Heart left ventricle (tissue), 16 donors: Measurements from ENCODE around the gene CPLX3. TPM values are rescaled to one million over a fixed set of nuclear protein-coding genes. Genes with fewer than 3 reads are reported as not detected.

ENCODE experiments used
- ATAC-seq, 4 donors: fragments of 200-7000 bp; cut with Tn5 transposase; one replicate each; pipeline ENCODE4 v1.9.1; 2020 to 2022; ENCODE audit warnings: moderate library complexity in 4 of 4, mild to moderate bottlenecking in 3 of 4, moderate number of reproducible peaks in 1 of 4
- DNase-seq, 5 donors: peaks; one replicate each; pipeline ENCODE4 v3.0.0-alpha.2; 2020
- H3K27ac ChIP-seq, 12 donors: fragments of 200-600 bp; sonication (generic) in 4 of 12; one replicate each; pipeline versions ENCODE4 v1.5.0 to v1.8.0; 2016 to 2022; ENCODE audit warnings: mild to moderate bottlenecking in 2 of 12
- H3K27me3 ChIP-seq, 9 donors: fragments of 200-600 bp; sonication (generic) in 2 of 9; one replicate each; pipeline versions ENCODE4 v1.5.1 to v1.8.0; 2016 to 2022; ENCODE audit warnings: mild to moderate bottlenecking in 3 of 9
- H3K36me3 ChIP-seq, 9 donors: fragments of 200-600 bp; sonication (generic) in 2 of 9; one replicate each; pipeline versions ENCODE4 v1.5.0 to v1.8.0; 2018 to 2022; ENCODE audit warnings: mild to moderate bottlenecking in 2 of 9
- H3K4me1 ChIP-seq, 12 donors: fragments of 200-600 bp; sonication (generic) in 4 of 12; one replicate each; pipeline versions ENCODE4 v1.5.0 to v1.8.0; 2016 to 2022; ENCODE audit warnings: mild to moderate bottlenecking in 3 of 12
- H3K4me3 ChIP-seq, 12 donors: fragments of 200-600 bp; sonication (generic) in 4 of 12; one replicate each; pipeline versions ENCODE4 v1.5.0 to v1.8.0; 2017 to 2022; ENCODE audit warnings: mild to moderate bottlenecking in 9 of 12, moderate library complexity in 4 of 12
- H3K9me3 ChIP-seq, 12 donors: fragments of 200-600 bp; sonication (generic) in 4 of 12; one replicate each; pipeline versions ENCODE4 v1.5.0 to v1.8.0; 2016 to 2022; ENCODE audit warnings: mild to moderate bottlenecking in 1 of 12
- POLR2A ChIP-seq, 2 donors: fragments of 450-650 bp; IDR thresholded peaks; one replicate each; pipeline ENCODE4 v1.6.1; 2017; ENCODE audit warnings: antibody characterized with exemption in 2 of 2, mild to moderate bottlenecking in 2 of 2, moderate library complexity in 2 of 2
- WGBS, 4 donors: extraction: QIAGEN DNeasy Blood & Tissue Kit in 2 of 4; methylation state at CpG; one replicate each; pipeline versions ENCODE4 v1.1.5 to v1.1.7; 2013 to 2018; 5-methylcytosine and 5-hydroxymethylcytosine counted together
- intact Hi-C, 10 donors: fragments of 100-400 bp; cut with DNase I; formaldehyde crosslinking; loops; one replicate each; pipeline versions ENCODE4 v1.11.1 to v1.14.2; 2022
- polyA plus RNA-seq, 2 donors: library from polyadenylated mRNA; stranded (reverse); fragments of 200-250 nt; gene quantifications; one replicate each; pipeline ENCODE4 v1.2.3, GENCODE V29; 2013
- total RNA-seq, 9 donors: library from RNA; depleted of rRNA in 2 of 9; stranded (reverse); fragments of >200 nt in 2 of 9; fragmentation: NEBNext Ultra II Directional in 3 of 9; extraction: Animal tissue kit (Norgen Biotek cat#: 25700) in 3 of 9; gene quantifications; one replicate each; pipeline versions ENCODE4 v1.1.0 to v1.2.4, GENCODE V29; 2016 to 2023
- TF ChIP-seq, protein P1 (sequence below), 12 donors: fragments of 200-600 bp; sonication (generic) in 4 of 12; IDR thresholded peaks; one replicate each; pipeline versions ENCODE4 v1.5.0 to v1.8.0; 2018 to 2022; ENCODE audit warnings: antibody characterized with exemption in 12 of 12, mild to moderate bottlenecking in 5 of 12
- donor health status: ischemic (EF 13 %, LVEDD 7.1; RV severe dilation, severe dysfunction).
- donor health status: healthy with polysubstance abuse.
- donor health status: DM: no; HTN: yes; CAD: no.
- donor health status: DM: no; HTN: no; CAD: no.
- donor health status: ischemic (EF 25% LVEDD 6.9; RV normal size, moderate dysfunction).
- donor health status: ischemic (EF 25% LVEDD 5.7; RV mildly dilated, moderate dysfunction).
- donor health status: healthy.
- donor health status: DM: yes; HTN: yes; CAD: no.
- donor health status: ischemic (EF 35%, LVEDD 5.7; RV mildly dilated, moderate dysfunction).
- donor health status: nonischemic (EF 11% LVEDD 7.7; RV severe dilation, severe dysfunction).
- donor health status: DM: yes; HTN: yes; CAD: no.
- donor health status: PGD.
- donor health status: ischemic (EF 29% LVEDD 5.4; RV normal size, mild dysfunction).
- donor health status: nonischemic (EF 23%, LVEDD 6.1; RV moderate dilation, normal function).

CPLX3 gene
- total and polyA plus RNA-seq, 11 donors, result 0.06 to 3.3 (median 1.6) TPM; not detected in 3

DNA sequence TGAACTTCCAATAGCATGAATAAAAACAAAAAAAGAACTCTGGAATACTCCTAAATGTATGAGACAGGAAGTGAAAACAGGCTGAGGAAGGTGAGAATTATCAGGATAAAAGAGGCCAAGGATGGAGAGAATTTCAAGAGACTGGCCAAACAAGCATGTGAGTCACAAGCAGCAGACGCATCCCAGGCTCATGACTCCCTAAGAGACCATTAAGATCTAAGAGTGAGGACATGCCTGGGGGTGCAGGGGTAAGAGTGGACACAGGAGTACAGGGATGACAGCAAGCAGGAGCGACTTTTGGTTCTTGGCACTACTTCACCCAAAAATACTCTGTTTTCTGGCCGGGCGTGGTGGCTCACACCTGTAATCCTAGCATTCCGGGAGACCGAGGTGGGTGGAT is 39.7 kb downstream of the CPLX3 start:
- Histone ChIP-seq H3K4me1 (peaks cover 11 to 78% (median 50%) of the 10 kb centered on the region in 12 donors), H3K36me3 (peaks cover 0 to 15% (median 0%) of the 10 kb centered on the region in 9 donors), H3K27me3 (no peaks in the 10 kb centered on the region), H3K9me3 (no peaks in the 10 kb centered on the region), H3K4me3 (no peak overlapping the region), H3K27ac (peak overlapping the region in 4 of 12 donors; percentile 20 to 81 (median 52))
- no peak for ATAC-seq
- no peak for DNase-seq
- intact Hi-C loops, result no loop called here
- TF ChIP-seq POLR2A (IDR thresholded peaks at IDR 0.05), result no peak
- TF ChIP-seq, protein P1, sequence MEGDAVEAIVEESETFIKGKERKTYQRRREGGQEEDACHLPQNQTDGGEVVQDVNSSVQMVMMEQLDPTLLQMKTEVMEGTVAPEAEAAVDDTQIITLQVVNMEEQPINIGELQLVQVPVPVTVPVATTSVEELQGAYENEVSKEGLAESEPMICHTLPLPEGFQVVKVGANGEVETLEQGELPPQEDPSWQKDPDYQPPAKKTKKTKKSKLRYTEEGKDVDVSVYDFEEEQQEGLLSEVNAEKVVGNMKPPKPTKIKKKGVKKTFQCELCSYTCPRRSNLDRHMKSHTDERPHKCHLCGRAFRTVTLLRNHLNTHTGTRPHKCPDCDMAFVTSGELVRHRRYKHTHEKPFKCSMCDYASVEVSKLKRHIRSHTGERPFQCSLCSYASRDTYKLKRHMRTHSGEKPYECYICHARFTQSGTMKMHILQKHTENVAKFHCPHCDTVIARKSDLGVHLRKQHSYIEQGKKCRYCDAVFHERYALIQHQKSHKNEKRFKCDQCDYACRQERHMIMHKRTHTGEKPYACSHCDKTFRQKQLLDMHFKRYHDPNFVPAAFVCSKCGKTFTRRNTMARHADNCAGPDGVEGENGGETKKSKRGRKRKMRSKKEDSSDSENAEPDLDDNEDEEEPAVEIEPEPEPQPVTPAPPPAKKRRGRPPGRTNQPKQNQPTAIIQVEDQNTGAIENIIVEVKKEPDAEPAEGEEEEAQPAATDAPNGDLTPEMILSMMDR (IDR thresholded peaks at IDR 0.05), result no peak
- 68 to 80% (median 71%) methylated on average over 6 of the region's 6 CpGs for WGBS, 4 donors

- intact Hi-C loops, result no loop called here
- TF ChIP-seq, protein P1 (IDR thresholded peaks at IDR 0.05), result no peak
- TF ChIP-seq POLR2A (IDR thresholded peaks at IDR 0.05), result no peak
- no peak for DNase-seq
- H3K36me3 ChIP-seq, result peaks cover 0 to 15% (median 0%) of the 10 kb centered on the region in 9 donors
- no peaks in the 10 kb centered on the region for H3K27me3 ChIP-seq
- H3K9me3 ChIP-seq, result no peaks in the 10 kb centered on the region
- WGBS, 4 donors, result 20 to 46% (median 32%) methylated on average over 1 of the region's 1 CpG
- H3K27ac ChIP-seq, result peak overlapping the region in 11 of 12 donors; percentile 58 to 97 (median 79)
- H3K4me3 ChIP-seq, result no peak overlapping the region
- no peak for ATAC-seq
- peaks cover 11 to 92% (median 63%) of the 10 kb centered on the region in 12 donors for H3K4me1 ChIP-seq
These were observed 41.1 kb downstream of the CPLX3 start for GRCh38 chr15:74867466-74868038.

GRCh38 chr15:74868059-74868458 is 41.6 kb downstream of the CPLX3 start:
- intact Hi-C loops, result no loop called here
- no peaks in the 10 kb centered on the region for H3K27me3 ChIP-seq
- DNase-seq (peak in 1 of 5 donors; percentile 57), ATAC-seq (peak in 2 of 4 donors; percentile 0 to 13)
- H3K4me1 ChIP-seq, result peaks cover 11 to 90% (median 64%) of the 10 kb centered on the region in 12 donors
- peak overlapping the region; percentile 58 to 97 (median 78) for H3K27ac ChIP-seq
- no peak overlapping the region for H3K4me3 ChIP-seq
- WGBS, 4 donors, result 50 to 64% (median 56%) methylated on average over 6 of the region's 6 CpGs
- H3K36me3 ChIP-seq, result peaks cover 0 to 15% (median 0%) of the 10 kb centered on the region in 9 donors
- TF ChIP-seq POLR2A (IDR thresholded peaks at IDR 0.05), result no peak
- TF ChIP-seq, protein P1 (IDR thresholded peaks at IDR 0.05), result no peak
- H3K9me3 ChIP-seq, result no peaks in the 10 kb centered on the region

- Histone ChIP-seq H3K9me3 (no peaks in the 10 kb centered on the region), H3K36me3 (peaks cover 0 to 9% (median 0%) of the 10 kb centered on the region in 9 donors), H3K4me3 (peak overlapping the region in 3 of 12 donors; percentile 17 to 86 (median 29)), H3K4me1 (peaks cover 11 to 81% (median 65%) of the 10 kb centered on the region in 12 donors), H3K27ac (peak overlapping the region; percentile 43 to 97 (median 78)), H3K27me3 (no peaks in the 10 kb centered on the region)
- TF ChIP-seq, protein P1 (IDR thresholded peaks at IDR 0.05), result no peak
- TF ChIP-seq POLR2A (IDR thresholded peaks at IDR 0.05), result no peak
- no peak for DNase-seq
- intact Hi-C loops, result no loop called here
- ATAC-seq, result peak in 3 of 4 donors; percentile 5 to 15 (median 6)
These were observed 42.9 kb downstream of the CPLX3 start for GRCh38 chr15:74869372-74869725.
